ENCODE data around the gene TARBP2. TPM values are rescaled to one million over a fixed set of nuclear protein-coding genes. Genes with fewer than 3 reads are reported as not detected.

Gene TARBP2
- total RNA-seq, 1 experiment from 2014 or later, result 39.0 TPM

DNA sequence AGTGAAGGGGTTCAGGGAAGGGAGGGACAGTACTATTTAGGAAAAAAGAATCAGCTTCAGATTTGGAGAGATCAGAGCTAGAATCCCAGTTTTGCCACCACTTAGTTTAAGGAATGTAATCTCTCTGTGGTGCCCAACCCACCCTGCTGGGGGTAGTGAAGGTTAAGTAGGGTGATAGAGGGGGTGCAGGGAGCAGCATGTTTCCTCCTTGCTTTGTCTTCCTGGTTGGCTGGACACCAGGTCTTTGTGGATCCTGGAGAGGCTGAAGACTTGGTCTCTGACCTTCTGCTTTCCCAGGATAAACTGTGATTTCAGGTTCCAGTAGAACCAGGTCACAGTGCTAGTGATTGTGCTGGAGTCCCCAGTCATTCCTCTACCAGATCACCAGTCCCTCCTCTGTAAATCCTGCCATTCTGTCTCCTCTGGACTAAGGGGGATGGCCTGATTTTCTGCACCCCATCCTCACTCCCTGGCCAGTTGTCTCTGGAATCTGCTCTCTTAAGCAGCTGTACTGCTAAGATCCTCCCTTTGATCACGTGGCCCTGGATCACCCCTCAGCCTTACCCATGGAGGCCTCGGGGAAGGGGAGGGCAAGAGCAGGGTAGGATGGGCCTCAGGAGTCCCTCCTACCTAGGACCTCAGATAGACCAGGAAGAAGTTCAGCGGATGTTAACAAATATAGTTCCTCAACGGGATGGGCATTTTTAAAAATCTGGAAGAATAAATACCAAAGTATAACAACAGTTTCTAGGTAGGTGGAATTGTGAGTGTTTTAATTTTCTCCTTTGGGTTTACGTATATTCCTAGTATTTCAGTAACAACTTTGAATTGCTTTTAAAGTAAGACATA is 5.0 kb upstream of the TARBP2 start:
- no peak overlapping the region for H3K4me3 ChIP-seq
- peaks cover 21% of the 10 kb centered on the region for H3K4me1 ChIP-seq (replicated peaks)
- DNase-seq (ENCODE audit: low read depth in 1 of 2, low spot score in 2 of 2), result no peak
- no peaks in the 10 kb centered on the region for H3K27me3 ChIP-seq (replicated peaks)
- H3K36me3 ChIP-seq, result no peaks in the 10 kb centered on the region
- no peak overlapping the region for H3K27ac ChIP-seq
- H3K9me3 ChIP-seq (replicated peaks), result no peaks in the 10 kb centered on the region

DNA sequence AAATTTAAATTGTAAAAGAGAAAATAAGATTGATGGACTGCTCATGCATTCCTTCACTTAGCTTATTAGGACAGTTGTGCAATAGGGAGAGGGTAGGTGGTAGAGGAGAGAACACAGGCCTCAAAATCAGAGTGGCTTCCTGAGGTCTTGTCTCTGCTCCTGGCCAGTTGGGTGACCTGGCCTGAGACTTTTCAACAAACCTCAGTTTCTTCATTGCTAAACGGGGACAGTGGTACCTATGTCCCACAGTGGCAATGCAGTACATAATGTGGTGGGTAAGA is 4.4 kb upstream of the TARBP2 start:
- no peaks in the 10 kb centered on the region for H3K27me3 ChIP-seq (replicated peaks)
- no peak for DNase-seq (ENCODE audit: low read depth in 1 of 2, low spot score in 2 of 2)
- H3K9me3 ChIP-seq (replicated peaks), result no peaks in the 10 kb centered on the region
- H3K4me3 ChIP-seq, result no peak overlapping the region
- H3K4me1 ChIP-seq (replicated peaks), result peaks cover 25% of the 10 kb centered on the region
- H3K36me3 ChIP-seq, result no peaks in the 10 kb centered on the region
- no peak overlapping the region for H3K27ac ChIP-seq

DNA sequence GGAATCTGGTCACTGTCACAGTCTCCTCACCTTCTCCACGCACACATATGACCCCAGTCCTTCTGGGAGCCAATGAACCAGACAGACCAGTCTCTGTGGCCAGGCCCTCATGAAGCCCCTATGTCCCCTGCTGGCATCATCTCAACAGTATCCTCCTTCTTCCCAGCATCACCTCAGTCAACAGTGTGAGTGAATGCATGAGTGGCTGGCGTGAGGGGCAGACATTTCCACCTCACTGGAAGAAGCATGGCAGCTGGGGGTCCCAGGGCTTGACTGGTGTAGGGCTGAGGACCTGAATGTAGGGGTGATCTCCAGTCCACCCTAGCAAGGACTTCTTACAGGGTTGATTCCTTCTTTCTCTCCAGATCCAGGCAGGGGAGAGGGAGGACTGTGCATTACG is 3.6 kb upstream of the TARBP2 start:
- Histone ChIP-seq H3K9me3 (replicated peaks) (no peaks in the 10 kb centered on the region), H3K4me3 (no peak overlapping the region), H3K27me3 (replicated peaks) (no peaks in the 10 kb centered on the region), H3K36me3 (no peaks in the 10 kb centered on the region), H3K27ac (no peak overlapping the region), H3K4me1 (replicated peaks) (peaks cover 27% of the 10 kb centered on the region)
- DNase-seq (ENCODE audit: low read depth in 1 of 2, low spot score in 2 of 2), result no peak

DNA sequence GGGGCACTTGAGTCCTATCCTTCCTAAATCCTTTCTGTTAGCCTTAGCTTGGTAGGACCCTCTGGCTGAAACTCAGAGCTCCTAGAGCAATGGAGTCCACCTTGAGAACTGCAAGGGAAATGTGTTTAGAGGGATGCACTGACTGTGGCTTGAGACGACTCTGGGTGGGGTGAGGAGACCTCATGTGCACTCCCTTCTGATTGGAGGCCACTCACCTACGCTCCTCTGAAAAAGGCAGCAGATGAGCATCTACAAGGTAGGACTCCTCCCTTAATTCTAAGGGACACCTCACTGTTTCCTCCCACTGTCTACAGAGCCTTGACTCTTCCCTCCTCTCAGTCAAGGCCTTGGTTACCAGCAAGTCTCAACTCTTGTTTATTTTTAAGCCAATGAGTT is 2.9 kb upstream of the TARBP2 start:
- Histone ChIP-seq H3K4me3 (no peak overlapping the region), H3K9me3 (replicated peaks) (no peaks in the 10 kb centered on the region), H3K36me3 (no peaks in the 10 kb centered on the region), H3K4me1 (replicated peaks) (peaks cover 24% of the 10 kb centered on the region), H3K27ac (no peak overlapping the region), H3K27me3 (replicated peaks) (no peaks in the 10 kb centered on the region)
- no peak for DNase-seq (ENCODE audit: low read depth in 1 of 2, low spot score in 2 of 2)

DNA sequence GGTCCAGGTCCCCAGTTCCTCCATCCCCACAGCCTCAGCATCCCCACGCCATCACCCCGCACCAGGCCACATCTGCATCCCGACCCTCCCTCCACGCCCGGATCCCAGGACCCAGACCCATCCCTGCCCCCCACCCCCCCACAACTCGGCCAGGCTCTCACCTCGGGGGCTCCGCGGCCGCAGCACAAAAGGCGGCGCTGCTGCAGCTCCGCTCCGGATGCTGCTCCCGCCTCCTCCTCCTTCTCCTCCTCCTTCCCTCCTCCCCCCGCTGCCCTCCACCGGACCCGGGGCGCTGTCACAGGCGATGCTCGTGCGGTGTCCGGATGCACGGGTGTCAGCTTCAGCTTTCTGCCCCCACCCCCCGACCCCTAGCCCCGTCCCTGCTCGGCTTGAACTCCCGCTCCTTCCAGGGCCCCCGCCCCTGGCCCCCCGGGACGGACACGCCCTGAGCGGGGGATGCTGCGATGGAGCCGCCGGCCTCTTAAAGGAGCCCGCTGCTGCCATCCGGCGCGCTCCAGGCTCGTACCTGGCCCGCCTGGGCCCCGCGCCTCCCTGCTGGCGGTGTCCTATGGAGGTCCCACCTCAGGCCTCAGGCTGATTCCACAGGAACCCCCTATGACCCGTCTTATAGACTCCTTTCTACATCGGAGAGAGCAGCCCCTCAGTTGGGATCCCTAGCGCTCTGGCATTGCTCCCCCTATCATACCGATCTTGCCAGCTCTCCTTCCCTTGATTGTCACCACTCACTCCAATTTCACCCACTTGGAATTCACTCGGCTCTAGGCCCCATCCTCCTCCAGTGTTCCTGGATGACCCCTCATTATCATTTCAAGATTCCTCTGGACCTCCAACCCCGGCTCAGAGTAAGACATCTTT is 1.6 kb upstream of the TARBP2 start, which contains the start of gene MAP3K12:
Gene MAP3K12, minus strand, starts transcription at position 193 of the 876 bp plus-strand sequence. CDS start 12,067 bp downstream, outside the sequence.
- H3K4me1 ChIP-seq (replicated peaks), result peaks cover 22% of the 10 kb centered on the region
- peak; percentile 56 to 71 for DNase-seq (ENCODE audit: low read depth in 1 of 2, low spot score in 2 of 2)
- peak within 1 kb of the TSS; percentile 10 for H3K27ac ChIP-seq
- H3K9me3 ChIP-seq (replicated peaks), result no peaks in the 10 kb centered on the region
- H3K27me3 ChIP-seq (replicated peaks), result no peaks in the 10 kb centered on the region
- H3K36me3 ChIP-seq, result peaks cover 7% of the 10 kb centered on the region
- H3K4me3 ChIP-seq, result peak within 1 kb of the TSS; percentile 66

DNA sequence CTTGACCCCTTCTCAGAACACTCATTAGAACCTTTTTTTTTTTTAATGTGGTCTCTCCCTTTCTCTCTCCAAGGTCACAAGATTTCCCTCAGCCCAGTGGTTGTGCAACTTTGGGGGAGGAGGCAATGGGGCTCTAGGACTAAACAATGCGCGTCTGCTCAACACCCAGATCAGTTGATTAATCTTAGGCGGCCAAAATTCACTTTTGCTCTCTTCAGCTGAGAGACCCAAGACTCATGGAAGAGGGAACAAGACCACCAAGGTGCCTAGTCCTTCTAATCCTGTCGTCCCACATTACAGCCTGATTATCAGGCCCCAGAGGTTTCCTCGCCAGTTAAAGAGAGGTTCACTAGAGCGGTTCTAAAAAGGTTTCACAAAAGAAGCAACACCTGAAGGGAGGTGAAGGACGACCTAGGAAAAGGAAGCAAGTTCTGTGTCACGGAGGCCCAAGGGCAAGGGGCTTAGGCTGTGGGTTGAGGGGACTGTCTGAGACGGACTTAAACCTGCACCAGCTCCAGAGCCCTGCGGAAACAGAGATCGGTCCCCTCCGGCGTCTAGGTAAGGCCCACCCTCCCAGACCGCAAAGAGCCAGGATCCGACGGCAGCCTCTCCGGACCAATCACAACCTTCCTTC is 824 bp upstream of the TARBP2 start:
- Histone ChIP-seq H3K27me3 (replicated peaks) (no peaks in the 10 kb centered on the region), H3K36me3 (peaks cover 15% of the 10 kb centered on the region), H3K4me3 (peak overlapping the region; percentile 66), H3K27ac (peak overlapping the region; percentile 10), H3K9me3 (replicated peaks) (no peaks in the 10 kb centered on the region), H3K4me1 (replicated peaks) (peaks cover 27% of the 10 kb centered on the region)
- DNase-seq (ENCODE audit: low read depth in 1 of 2, low spot score in 2 of 2), result no peak

DNA sequence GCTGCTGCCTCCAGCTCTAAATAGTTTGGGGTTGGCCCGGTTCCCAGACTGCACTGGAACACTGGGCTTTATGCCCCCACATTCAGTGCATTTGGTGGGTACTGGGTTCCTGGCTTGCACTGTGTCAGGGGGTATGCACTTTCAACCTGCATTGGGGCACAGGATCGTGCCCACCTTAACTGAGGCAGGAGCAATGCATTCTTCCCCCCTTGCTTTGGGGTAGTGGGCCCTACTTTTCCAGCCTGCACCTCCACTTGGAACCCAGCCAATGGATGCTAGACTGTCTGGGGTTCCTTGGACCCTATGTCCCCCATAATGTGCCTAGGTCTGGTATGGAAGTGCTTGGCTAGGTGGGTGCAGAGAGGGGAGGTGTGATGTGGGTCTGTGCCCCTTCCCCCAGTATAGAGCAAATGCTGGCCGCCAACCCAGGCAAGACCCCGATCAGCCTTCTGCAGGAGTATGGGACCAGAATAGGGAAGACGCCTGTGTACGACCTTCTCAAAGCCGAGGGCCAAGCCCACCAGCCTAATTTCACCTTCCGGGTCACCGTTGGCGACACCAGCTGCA is 615 bp downstream of the TARBP2 start:
- Histone ChIP-seq H3K9me3 (replicated peaks) (no peaks in the 10 kb centered on the region), H3K27ac (peak overlapping the region; percentile 84), H3K4me1 (replicated peaks) (peaks cover 33% of the 10 kb centered on the region), H3K4me3 (peak overlapping the region; percentile 66), H3K27me3 (replicated peaks) (no peaks in the 10 kb centered on the region), H3K36me3 (peaks cover 29% of the 10 kb centered on the region)
- DNase-seq (ENCODE audit: low read depth in 1 of 2, low spot score in 2 of 2), result no peak

DNA sequence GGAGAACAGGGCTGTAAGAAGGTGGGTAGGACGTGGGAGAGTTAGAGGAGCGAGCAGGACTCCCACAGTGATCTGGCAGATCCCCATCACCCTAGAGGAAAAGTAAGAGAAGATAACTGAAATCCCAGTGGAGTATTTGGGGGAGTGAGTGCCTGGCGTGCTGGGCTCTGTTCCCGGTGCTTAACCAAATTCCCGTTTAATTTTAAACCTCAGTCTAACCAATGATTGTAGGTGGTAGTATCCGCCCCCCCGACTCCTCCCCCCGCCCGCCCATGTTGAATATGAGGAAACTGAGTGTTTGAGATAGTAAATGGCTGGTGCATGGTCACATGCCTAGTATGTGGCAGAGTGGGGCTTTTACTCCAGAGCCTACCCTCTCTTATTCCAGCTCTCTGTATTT is 1.2 kb downstream of the TARBP2 start:
- Histone ChIP-seq H3K4me1 (replicated peaks) (peaks cover 33% of the 10 kb centered on the region), H3K36me3 (peaks cover 35% of the 10 kb centered on the region), H3K27ac (no peak overlapping the region), H3K9me3 (replicated peaks) (no peaks in the 10 kb centered on the region), H3K4me3 (peak overlapping the region; percentile 66; the same call in 1 of the 2 replicates), H3K27me3 (replicated peaks) (no peaks in the 10 kb centered on the region)
- no peak for DNase-seq (ENCODE audit: low read depth in 1 of 2, low spot score in 2 of 2)

DNA sequence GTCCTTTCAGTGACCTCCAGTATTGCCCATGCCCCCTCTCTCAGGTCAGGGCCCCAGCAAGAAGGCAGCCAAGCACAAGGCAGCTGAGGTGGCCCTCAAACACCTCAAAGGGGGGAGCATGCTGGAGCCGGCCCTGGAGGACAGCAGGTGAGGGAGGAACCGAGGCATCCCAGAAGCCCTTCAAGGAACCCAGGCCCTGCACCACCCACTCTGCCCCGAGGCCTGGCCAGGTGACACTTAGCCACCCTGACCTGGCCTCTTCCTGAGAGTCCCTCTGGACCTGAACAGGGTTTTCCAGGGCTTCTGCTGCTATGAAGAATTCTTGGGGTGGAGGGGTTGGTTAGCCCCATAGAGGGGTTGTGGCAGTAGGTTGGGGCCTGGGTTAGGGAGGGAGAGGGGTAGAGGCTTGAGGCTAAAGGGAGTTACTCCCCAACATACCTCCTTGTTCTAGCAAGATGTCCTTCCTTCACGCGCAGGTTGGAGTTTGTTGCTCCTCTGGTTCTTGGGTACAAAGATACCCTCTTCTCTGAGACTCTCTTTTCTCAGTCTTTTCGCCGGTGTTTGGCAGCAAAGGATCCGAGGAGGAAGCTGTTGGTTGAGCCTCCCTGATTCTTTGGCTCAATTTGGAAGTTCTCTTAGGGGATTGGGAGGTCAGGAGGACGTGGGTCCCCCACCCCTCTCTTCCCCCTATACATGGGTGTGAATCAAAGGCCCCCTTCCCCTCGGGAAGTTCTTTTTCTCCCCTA is 2.1 kb downstream of the TARBP2 start:
- no peak overlapping the region for H3K4me3 ChIP-seq
- peaks cover 33% of the 10 kb centered on the region for H3K4me1 ChIP-seq (replicated peaks)
- H3K27ac ChIP-seq, result no peak overlapping the region
- H3K36me3 ChIP-seq, result peaks cover 35% of the 10 kb centered on the region
- DNase-seq (ENCODE audit: low read depth in 1 of 2, low spot score in 2 of 2), result no peak
- H3K27me3 ChIP-seq (replicated peaks), result no peaks in the 10 kb centered on the region
- no peaks in the 10 kb centered on the region for H3K9me3 ChIP-seq (replicated peaks)

DNA sequence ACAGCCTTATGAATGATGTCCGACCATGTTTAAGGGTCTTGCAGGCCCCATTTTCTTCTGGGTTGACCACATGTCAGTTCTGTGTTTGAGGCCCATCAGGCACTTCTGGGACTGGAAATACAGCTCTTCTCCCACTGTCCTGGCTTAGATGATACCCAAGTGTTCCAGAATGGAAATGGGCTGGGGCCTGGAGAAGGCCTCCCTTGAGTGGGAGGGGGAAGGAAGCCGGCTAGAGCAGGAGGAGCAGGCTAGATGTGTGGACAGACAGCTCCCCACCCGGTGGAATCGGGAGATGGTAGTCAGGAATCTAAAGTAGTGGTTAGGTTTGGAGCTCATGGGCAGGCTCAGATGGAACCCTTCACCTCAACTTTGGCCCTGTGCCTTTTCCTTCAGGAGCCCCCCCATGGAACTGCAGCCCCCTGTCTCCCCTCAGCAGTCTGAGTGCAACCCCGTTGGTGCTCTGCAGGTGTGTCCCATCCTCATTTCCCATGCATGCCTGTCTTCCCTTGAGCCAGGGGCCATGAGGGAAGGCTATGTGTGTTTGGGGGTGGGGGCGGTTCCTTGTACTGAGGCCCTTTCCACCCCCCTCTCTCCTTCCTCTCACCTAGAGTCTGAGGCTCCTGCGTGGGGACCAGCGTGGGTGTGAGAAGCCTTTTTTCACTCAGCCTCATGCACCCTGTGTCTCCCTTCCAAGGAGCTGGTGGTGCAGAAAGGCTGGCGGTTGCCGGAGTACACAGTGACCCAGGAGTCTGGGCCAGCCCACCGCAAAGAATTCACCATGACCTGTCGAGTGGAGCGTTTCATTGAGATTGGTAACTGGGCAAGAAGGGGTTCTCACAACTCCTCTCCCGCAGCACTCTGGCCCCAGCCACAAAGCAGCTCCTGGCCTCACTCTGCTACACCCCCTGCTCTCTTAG is 3.2 kb downstream of the TARBP2 start:
- Histone ChIP-seq H3K4me3 (no peak overlapping the region), H3K27ac (no peak overlapping the region), H3K36me3 (peaks cover 35% of the 10 kb centered on the region), H3K27me3 (replicated peaks) (no peaks in the 10 kb centered on the region), H3K9me3 (replicated peaks) (no peaks in the 10 kb centered on the region), H3K4me1 (replicated peaks) (peaks cover 30% of the 10 kb centered on the region)
- no peak for DNase-seq (ENCODE audit: low read depth in 1 of 2, low spot score in 2 of 2)

DNA sequence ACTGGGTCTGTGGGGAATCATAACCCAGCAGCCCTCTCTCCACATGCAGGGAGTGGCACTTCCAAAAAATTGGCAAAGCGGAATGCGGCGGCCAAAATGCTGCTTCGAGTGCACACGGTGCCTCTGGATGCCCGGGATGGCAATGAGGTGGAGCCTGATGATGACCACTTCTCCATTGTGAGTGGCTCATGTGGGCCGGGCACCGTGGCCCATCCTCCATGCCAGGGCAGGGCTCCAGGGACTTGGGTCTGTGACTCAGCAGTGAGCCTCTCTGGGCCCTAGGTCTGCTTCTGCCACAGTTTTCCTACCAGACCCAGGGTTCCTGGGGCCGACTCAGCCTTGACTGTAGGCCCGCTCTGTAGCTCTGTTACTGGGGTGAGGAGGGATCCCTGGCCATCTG is 4.0 kb downstream of the TARBP2 start:
- Histone ChIP-seq H3K27ac (peak overlapping the region; percentile 2; the same call in 1 of the 2 replicates), H3K9me3 (replicated peaks) (no peaks in the 10 kb centered on the region), H3K36me3 (peaks cover 35% of the 10 kb centered on the region), H3K4me1 (replicated peaks) (peaks cover 25% of the 10 kb centered on the region), H3K27me3 (replicated peaks) (no peaks in the 10 kb centered on the region), H3K4me3 (no peak overlapping the region)
- peak in 1 of 2 experiments; percentile 72 for DNase-seq (ENCODE audit: low read depth in 1 of 2, low spot score in 2 of 2)
